SK-N-SH (cell line): Measurements from ENCODE around the gene NUAK1. TPM values are rescaled to one million over a fixed set of nuclear protein-coding genes. Genes with fewer than 3 reads are reported as not detected.

Experiments
- CTCF ChIA-PET: fragments of 300-600, 350-600 bp; formaldehyde crosslinking; extraction: SDS; loops from one replicate; lab custom pipeline; 2021; lab: Yijun Ruan, JAX
- POLR2A ChIA-PET: fragments of 350-600 bp; sonication (Branson Sonifier 250); formaldehyde crosslinking; extraction: SDS; loops from one replicate; lab custom pipeline; 2020; ENCODE audit warnings: antibody characterized with exemption, inconsistent platforms; lab: Yijun Ruan, JAX
- DNase-seq: peaks from one replicate; pipeline ENCODE4 v3.0.0; 2012
- H2AFZ ChIP-seq: fragments of 200-600 bp; sonication (generic); 2 replicates; pipeline ENCODE4 v1.8.1; 2016; ENCODE audit warnings: antibody characterized with exemption, mild to moderate bottlenecking, low read depth
- H3F3A ChIP-seq: fragments of 200-600 bp; sonication (generic); replicated peaks from 2 replicates; pipeline ENCODE3; 2016; ENCODE audit warnings: antibody characterized with exemption, mild to moderate bottlenecking; ENCODE audit not compliant: insufficient read depth
- H3K27ac ChIP-seq, 2 experiments: fragments of 200-500 bp in 1 of 2; fragments of 200-600 bp in 1 of 2; sonication (Bioruptor generic) in 1 of 2; sonication (generic), shearing (Covaris generic) in 1 of 2; 2 replicates each; pipeline versions ENCODE4 v1.5.1 to v1.6.1; 2014 to 2016; ENCODE audit warnings: low read depth in 2 of 2, inconsistent platforms in 1 of 2, low read length in 1 of 2, mild to moderate bottlenecking in 1 of 2, mixed read lengths in 1 of 2
- H3K27me3 ChIP-seq: fragments of 200-600 bp; sonication (generic), shearing (Covaris generic); 2 replicates; pipeline ENCODE4 v1.6.1; 2016; ENCODE audit warnings: mixed run types; ENCODE audit not compliant: insufficient read depth
- H3K36me3 ChIP-seq, 2 experiments: fragments of 200-500 bp in 1 of 2; fragments of 200-600 bp in 1 of 2; sonication (Bioruptor generic) in 1 of 2; sonication (generic) in 1 of 2; replicated peaks in 1 of 2; 2 replicates each; pipeline versions ENCODE3 to v1.5.1; 2014 to 2016; ENCODE audit warnings: low read length in 1 of 2, mild to moderate bottlenecking in 1 of 2; ENCODE audit not compliant: insufficient read depth in 2 of 2, control insufficient read depth in 1 of 2
- H3K4me1 ChIP-seq, 2 experiments: fragments of 200-500 bp in 1 of 2; fragments of 200-600 bp in 1 of 2; sonication (Bioruptor generic) in 1 of 2; sonication (generic), shearing (Covaris generic) in 1 of 2; 2 replicates each; pipeline versions ENCODE4 v1.5.1 to v1.6.1; 2014 to 2016; ENCODE audit warnings: low read depth in 1 of 2, low read length in 1 of 2, mixed run types in 1 of 2; ENCODE audit not compliant: insufficient read depth in 2 of 2, control insufficient read depth in 1 of 2
- H3K4me2 ChIP-seq: fragments of 200-600 bp; sonication (generic), shearing (Covaris generic); 2 replicates; pipeline ENCODE4 v1.6.1; 2017; ENCODE audit warnings: mixed run types
- H3K4me3 ChIP-seq, 2 experiments: fragments of 200-500 bp in 1 of 2; fragments of 200-600 bp in 1 of 2; sonication (Bioruptor generic) in 1 of 2; sonication (generic), shearing (Covaris generic) in 1 of 2; 2 replicates each; pipeline versions ENCODE4 v1.5.1 to v1.8.1; 2014 to 2016; ENCODE audit warnings: low read depth in 2 of 2, inconsistent platforms in 1 of 2, low read length in 1 of 2, mild to moderate bottlenecking in 1 of 2, mixed read lengths in 1 of 2, moderate library complexity in 1 of 2
- H3K79me2 ChIP-seq: fragments of 200-600 bp; sonication (generic); 2 replicates; pipeline ENCODE4 v1.8.1; 2017; ENCODE audit warnings: mild to moderate bottlenecking; ENCODE audit not compliant: insufficient read depth
- H3K9ac ChIP-seq: fragments of 200-600 bp; sonication (generic); 2 replicates; pipeline ENCODE4 v1.6.1; 2017; ENCODE audit warnings: mixed run types
- H3K9me2 ChIP-seq: fragments of 200-600 bp; sonication (generic); 2 replicates; pipeline ENCODE4 v1.6.1; 2017; ENCODE audit warnings: mixed run types
- H3K9me3 ChIP-seq: fragments of 200-600 bp; sonication (generic); 2 replicates; pipeline ENCODE4 v1.6.1; 2017; ENCODE audit warnings: mixed run types, mild to moderate bottlenecking, moderate library complexity
- H4K20me1 ChIP-seq: fragments of 200-600 bp; sonication (generic); 2 replicates; pipeline ENCODE4 v1.6.1; 2017; ENCODE audit warnings: mild to moderate bottlenecking, mixed run types; ENCODE audit not compliant: insufficient read depth
- EZH2phosphoT487 ChIP-seq: fragments of 200-600 bp; sonication (generic); IDR thresholded peaks from 2 replicates; pipeline ENCODE4 v1.6.1; 2017; ENCODE audit warnings: low read depth, mixed run types, mild to moderate bottlenecking, antibody characterized with exemption, moderate library complexity, borderline replicate concordance
- FOXJ3 ChIP-seq: sonication (generic); formaldehyde crosslinking; IDR thresholded peaks from 2 replicates; pipeline ENCODE4 v1.5.1; 2020; ENCODE audit warnings: mild to moderate bottlenecking, missing genetic modification reagents
- GABPA ChIP-seq: IDR thresholded peaks from 2 replicates; pipeline ENCODE4 v1.4.0; 2012; ENCODE audit warnings: low read depth, mild to moderate bottlenecking
- GATA2 ChIP-seq: sonication (generic); formaldehyde crosslinking; IDR thresholded peaks from 2 replicates; pipeline ENCODE4 v1.5.0; 2020; ENCODE audit warnings: mild to moderate bottlenecking, missing genetic modification reagents
- POLR2AphosphoS5 ChIP-seq: IDR thresholded peaks from 2 replicates; pipeline ENCODE4 v1.6.1; 2012; ENCODE audit warnings: low read depth, low read length
- RAD21 ChIP-seq: IDR thresholded peaks from 2 replicates; pipeline ENCODE4 v1.6.1; 2012; ENCODE audit warnings: mild to moderate bottlenecking, low read length
- RXRA ChIP-seq: IDR thresholded peaks from 2 replicates; pipeline ENCODE4 v1.4.0; 2012; ENCODE audit warnings: low read depth, mild to moderate bottlenecking, borderline replicate concordance
- SIN3A ChIP-seq: IDR thresholded peaks from 2 replicates; pipeline ENCODE4 v1.6.1; 2012; ENCODE audit warnings: low read depth, mild to moderate bottlenecking, low read length, moderate library complexity, borderline replicate concordance
- SMC3 ChIP-seq: IDR thresholded peaks from 2 replicates; pipeline ENCODE4 v1.6.1; 2012; ENCODE audit warnings: low read depth, low read length, improper control_type of control experiment
- TAF1 ChIP-seq: IDR thresholded peaks from 2 replicates; pipeline ENCODE4 v1.6.1; 2012; ENCODE audit warnings: low read depth, mild to moderate bottlenecking, low read length, moderate library complexity, borderline replicate concordance
- TCF12 ChIP-seq: IDR thresholded peaks from 2 replicates; pipeline ENCODE4 v1.4.0; 2012
- YY1 ChIP-seq: IDR thresholded peaks from 2 replicates; pipeline ENCODE4 v1.4.0; 2012; ENCODE audit warnings: low read depth, mild to moderate bottlenecking
- WGBS: methylation state at CpG from one replicate; pipeline ENCODE4 v1.1.6; 2017; ENCODE audit warnings: low lambda C conversion rate; 5-methylcytosine and 5-hydroxymethylcytosine counted together
- polyA plus RNA-seq, 3 experiments: library from polyadenylated mRNA; depleted of rRNA; stranded (reverse); fragments of >200 nt; gene quantifications; 2 replicates each; pipeline ENCODE4 v1.2.3, GENCODE V29; 2012
- TF ChIP-seq, protein P1 (sequence below): fragments of 200-600 bp; sonication (generic); IDR thresholded peaks from 2 replicates; pipeline ENCODE4 v1.6.1; 2017; ENCODE audit warnings: antibody characterized with exemption, mild to moderate bottlenecking, moderate library complexity
- TF ChIP-seq, protein P2 (sequence below): IDR thresholded peaks from 2 replicates; pipeline ENCODE4 v1.4.0; 2012; ENCODE audit warnings: low read depth

NUAK1 gene
- polyA plus RNA-seq, 1 of the 3 experiments (the other 2 are of a cell fraction), result 8.1 TPM

DNA sequence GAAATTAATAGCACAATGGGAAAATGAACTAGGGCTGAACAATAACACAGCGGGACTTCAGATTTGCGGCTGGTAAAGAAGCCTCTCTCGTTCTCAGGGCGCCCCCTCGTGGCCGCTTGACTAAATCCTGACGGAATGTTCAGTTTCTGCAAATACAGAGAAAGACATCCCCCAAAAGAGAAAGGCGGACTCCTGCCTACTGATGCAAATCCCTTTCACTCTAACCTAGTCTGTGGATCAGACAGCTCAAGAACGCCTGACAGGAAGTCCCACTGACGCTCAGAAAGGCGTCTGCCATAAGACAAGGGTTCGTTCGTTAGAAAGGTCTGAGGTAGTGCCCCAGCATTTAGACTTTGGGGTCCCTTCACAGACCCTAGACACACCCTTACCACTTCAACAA, 2.5 kb downstream of the NUAK1 start:
- no peaks in the 10 kb centered on the region for H3K9me2 ChIP-seq
- ChIA-PET POLR2A (no interaction called here), CTCF (interaction anchor here (0.6 to 6.0 kb wide), 53 partner anchors 9 to 910 kb away, joined by 3 to 76 read pairs (median 4); no protein-coding TSS in a partner anchor)
- H3K4me3 ChIP-seq, result peak overlapping the region; percentile 80 to 85
- H3K79me2 ChIP-seq, result peaks cover 94% of the 10 kb centered on the region
- TF ChIP-seq TCF12 (no peak), RXRA (peak; percentile 23; the same call in 1 of the 2 replicates), TAF1 (no peak; the same call in 1 of the 2 replicates), YY1 (0 out of 2 replicates have a peak, but pooled peaks have one; percentile 14), RAD21 (peak; percentile 92), SIN3A (peak; percentile 61; the same call in 1 of the 2 replicates), EZH2phosphoT487 (no peak), SMC3 (peak; percentile 86), GABPA (no peak), FOXJ3 (no peak), POLR2AphosphoS5 (peak; percentile 74), GATA2 (CRISPR knock-in tag) (no peak)
- TF ChIP-seq, protein P1, sequence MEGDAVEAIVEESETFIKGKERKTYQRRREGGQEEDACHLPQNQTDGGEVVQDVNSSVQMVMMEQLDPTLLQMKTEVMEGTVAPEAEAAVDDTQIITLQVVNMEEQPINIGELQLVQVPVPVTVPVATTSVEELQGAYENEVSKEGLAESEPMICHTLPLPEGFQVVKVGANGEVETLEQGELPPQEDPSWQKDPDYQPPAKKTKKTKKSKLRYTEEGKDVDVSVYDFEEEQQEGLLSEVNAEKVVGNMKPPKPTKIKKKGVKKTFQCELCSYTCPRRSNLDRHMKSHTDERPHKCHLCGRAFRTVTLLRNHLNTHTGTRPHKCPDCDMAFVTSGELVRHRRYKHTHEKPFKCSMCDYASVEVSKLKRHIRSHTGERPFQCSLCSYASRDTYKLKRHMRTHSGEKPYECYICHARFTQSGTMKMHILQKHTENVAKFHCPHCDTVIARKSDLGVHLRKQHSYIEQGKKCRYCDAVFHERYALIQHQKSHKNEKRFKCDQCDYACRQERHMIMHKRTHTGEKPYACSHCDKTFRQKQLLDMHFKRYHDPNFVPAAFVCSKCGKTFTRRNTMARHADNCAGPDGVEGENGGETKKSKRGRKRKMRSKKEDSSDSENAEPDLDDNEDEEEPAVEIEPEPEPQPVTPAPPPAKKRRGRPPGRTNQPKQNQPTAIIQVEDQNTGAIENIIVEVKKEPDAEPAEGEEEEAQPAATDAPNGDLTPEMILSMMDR, result peak; percentile 88
- TF ChIP-seq, protein P2, sequence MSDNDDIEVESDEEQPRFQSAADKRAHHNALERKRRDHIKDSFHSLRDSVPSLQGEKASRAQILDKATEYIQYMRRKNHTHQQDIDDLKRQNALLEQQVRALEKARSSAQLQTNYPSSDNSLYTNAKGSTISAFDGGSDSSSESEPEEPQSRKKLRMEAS, result no peak
- peak; percentile 70 for DNase-seq
- H3K9me3 ChIP-seq, result no peaks in the 10 kb centered on the region
- peaks cover 0 to 2% of the 10 kb centered on the region in 2 experiments for H3K36me3 ChIP-seq
- H3K9ac ChIP-seq, result peak overlapping the region; percentile 86
- H3K4me2 ChIP-seq, result peak overlapping the region; percentile 88
- peaks cover 25 to 28% of the 10 kb centered on the region in 2 experiments for H3K4me1 ChIP-seq
- no peaks in the 10 kb centered on the region for H3K27me3 ChIP-seq
- peaks cover 30% of the 10 kb centered on the region for H4K20me1 ChIP-seq
- WGBS, result 1% methylated on average over 13 of the region's 13 CpGs
- peak overlapping the region; percentile 69 to 71; a peak in 3 of 4 replicates for H3K27ac ChIP-seq
- H3F3A ChIP-seq, result peaks cover 7% of the 10 kb centered on the region
- no peak overlapping the region for H2AFZ ChIP-seq

DNA sequence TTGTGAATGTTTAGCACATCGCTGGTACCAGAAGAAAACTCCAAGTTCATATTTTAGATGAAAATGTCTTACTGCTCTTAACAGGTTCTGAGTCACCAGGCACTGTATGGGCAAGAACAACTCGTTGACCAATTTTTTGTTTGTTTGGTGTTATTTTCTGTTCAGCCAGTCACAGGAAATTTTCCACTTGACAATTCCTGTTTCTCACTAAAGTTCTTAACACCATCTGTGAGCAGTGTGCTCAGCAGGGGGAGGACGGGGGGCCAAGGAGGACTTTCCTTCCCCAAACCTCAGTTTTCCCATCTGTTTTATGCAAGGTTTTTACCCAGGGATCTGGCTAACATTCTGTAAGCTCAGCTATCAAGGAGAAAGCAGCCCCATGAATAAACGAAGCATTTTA, 3.0 kb downstream of the NUAK1 start:
- peak overlapping the region; percentile 51; the same call in 1 of the 2 replicates for H3K9ac ChIP-seq
- peak overlapping the region; percentile 43 to 69; a peak in 3 of 4 replicates for H3K27ac ChIP-seq

More for the DNA sequence above, 3.0 kb downstream of the NUAK1 start:
- peaks cover 95% of the 10 kb centered on the region for H3K79me2 ChIP-seq
- CTCF ChIA-PET, result interaction anchor here (0.6 to 6.0 kb wide), 44 partner anchors 9 to 909 kb away, joined by 3 to 76 read pairs (median 4); no protein-coding TSS in a partner anchor
- peaks cover 7% of the 10 kb centered on the region for H3F3A ChIP-seq
- peaks cover 34% of the 10 kb centered on the region for H4K20me1 ChIP-seq
- WGBS, result 12% methylated on average over 4 of the region's 4 CpGs
- H2AFZ ChIP-seq, result no peak overlapping the region
- peaks cover 0 to 2% of the 10 kb centered on the region in 2 experiments for H3K36me3 ChIP-seq
- POLR2A ChIA-PET, result no interaction called here
- peak overlapping the region; percentile 88 for H3K4me2 ChIP-seq
- TF ChIP-seq GABPA, result no peak
- no peaks in the 10 kb centered on the region for H3K9me3 ChIP-seq
- H3K9me2 ChIP-seq, result no peaks in the 10 kb centered on the region
- H3K4me3 ChIP-seq, result peak overlapping the region; percentile 80 to 85; a peak in 3 of 4 replicates
- no peak for DNase-seq
- H3K4me1 ChIP-seq, result peaks cover 25 to 28% of the 10 kb centered on the region in 2 experiments
- H3K27me3 ChIP-seq, result no peaks in the 10 kb centered on the region
